HCT116 (cell line): Measurements from ENCODE around the gene MMEL1. TPM values are rescaled to one million over a fixed set of nuclear protein-coding genes. Genes with fewer than 3 reads are reported as not detected.

Source experiments
- ATAC-seq: fragments of 200-7000 bp; cut with Tn5 transposase; 2 replicates; pipeline ENCODE4 v1.9.1; 2020; ENCODE audit warnings: mild to moderate bottlenecking, moderate library complexity
- BruUV-seq: library from RNA; stranded (reverse); fragments of 400-500 nt; replicated peaks from 2 replicates; lab custom pipeline; 2021; lab: Mats Ljungman, UMichigan
- CTCF ChIA-PET: fragments of 300-600 bp; sonication (Branson Sonifier 250); formaldehyde crosslinking; loops from one replicate; lab custom pipeline; 2021; ENCODE audit warnings: antibody characterized with exemption; lab: Charles Lee
- POLR2A ChIA-PET: fragments of 300-600, 350-600 bp; sonication (Branson Sonifier 250); formaldehyde crosslinking; loops from one replicate; lab custom pipeline; 2021; ENCODE audit warnings: antibody characterized with exemption; lab: Charles Lee
- RAD21 ChIA-PET, 2 experiments: fragments of 300-600 bp; sonication (Branson Sonifier 250); formaldehyde crosslinking; loops; one replicate each; lab custom pipeline; 2023; ENCODE audit warnings: low total read pairs in 2 of 2; ENCODE audit not compliant: uncharacterized antibody in 2 of 2, unreplicated experiment in 2 of 2, low non-redundant PET in 1 of 2; lab: Charles Lee
- DNase-seq: peaks from one replicate; pipeline ENCODE4 v3.0.0-alpha.2; 2010; ENCODE audit warnings: low read depth, low spot score
- H2AFZ ChIP-seq: fragments of 200-600 bp; shearing (Covaris generic), sonication (generic); 2 replicates; pipeline ENCODE4 v1.6.1; 2017; ENCODE audit warnings: low read depth, mixed run types, mixed read lengths, antibody characterized with exemption, low read length; ENCODE audit not compliant: poor library complexity, severe bottlenecking
- H3K27ac ChIP-seq: 2 replicates; pipeline ENCODE4 v1.5.1; 2012; ENCODE audit warnings: low read depth, low read length
- H3K27me3 ChIP-seq: fragments of 200-600 bp; sonication (generic); 2 replicates; pipeline ENCODE4 v1.6.1; 2016; ENCODE audit warnings: mixed run types, low read length, mixed read lengths; ENCODE audit not compliant: insufficient read depth
- H3K36me3 ChIP-seq, 2 experiments: fragments of 200-500 bp in 1 of 2; fragments of 200-600 bp in 1 of 2; sonication (Bioruptor generic) in 1 of 2; sonication (generic) in 1 of 2; 2 replicates each; pipeline versions ENCODE4 v1.5.1 to v1.6.1; 2014 to 2016; ENCODE audit warnings: low read length in 2 of 2, inconsistent platforms in 1 of 2, mixed read lengths in 1 of 2, mixed run types in 1 of 2; ENCODE audit not compliant: insufficient read depth in 2 of 2, control insufficient read depth in 1 of 2
- H3K4me1 ChIP-seq, 2 experiments: fragments of 200-600 bp in 1 of 2; sonication (generic) in 1 of 2; 2 replicates each; pipeline versions ENCODE4 v1.5.1 to v1.6.1; 2012 to 2017; ENCODE audit warnings: low read length in 2 of 2, inconsistent platforms in 1 of 2, mild to moderate bottlenecking in 1 of 2, mixed read lengths in 1 of 2, mixed run types in 1 of 2, moderate library complexity in 1 of 2; ENCODE audit not compliant: insufficient read depth in 2 of 2, control insufficient read depth in 1 of 2
- H3K4me2 ChIP-seq: fragments of 200-600 bp; sonication (generic); 2 replicates; pipeline ENCODE4 v1.6.1; 2017; ENCODE audit warnings: mixed run types, low read length, mixed read lengths
- H3K4me3 ChIP-seq, 2 experiments: fragments of 200-600 bp in 1 of 2; sonication (generic) in 1 of 2; replicated peaks in 1 of 2; 2 replicates each; pipeline ENCODE4 v1.5.1; 2011 to 2016; ENCODE audit warnings: low read length in 2 of 2, control low read depth in 1 of 2, low read depth in 1 of 2, mild to moderate bottlenecking in 1 of 2, mixed read lengths in 1 of 2, mixed run types in 1 of 2
- H3K79me2 ChIP-seq: fragments of 200-600 bp; sonication (generic); 2 replicates; pipeline ENCODE4 v1.6.1; 2017; ENCODE audit warnings: mild to moderate bottlenecking, mixed run types, low read length, moderate library complexity, mixed read lengths; ENCODE audit not compliant: insufficient read depth
- H3K9ac ChIP-seq: fragments of 200-600 bp; sonication (generic); 2 replicates; pipeline ENCODE4 v1.6.1; 2016; ENCODE audit warnings: low read length, mixed read lengths
- H3K9me2 ChIP-seq: fragments of 200-600 bp; sonication (generic), shearing (Covaris generic); 2 replicates; pipeline ENCODE4 v1.6.1; 2017; ENCODE audit warnings: mixed run types, mild to moderate bottlenecking, moderate library complexity; ENCODE audit not compliant: insufficient read depth
- H3K9me3 ChIP-seq, 2 experiments: fragments of 200-500 bp in 1 of 2; fragments of 200-600 bp in 1 of 2; sonication (Bioruptor generic) in 1 of 2; sonication (generic) in 1 of 2; 2 replicates each; pipeline ENCODE4 v1.6.1; 2014 to 2017; ENCODE audit warnings: low read length in 2 of 2, mixed read lengths in 2 of 2, inconsistent platforms in 1 of 2, low read depth in 1 of 2, mild to moderate bottlenecking in 1 of 2, mixed run types in 1 of 2, moderate library complexity in 1 of 2; ENCODE audit not compliant: control insufficient read depth in 1 of 2, insufficient read depth in 1 of 2
- H4K20me1 ChIP-seq: fragments of 200-600 bp; sonication (generic), shearing (Covaris generic); 2 replicates; pipeline ENCODE4 v1.6.1; 2017; ENCODE audit warnings: mixed run types, mild to moderate bottlenecking, moderate library complexity; ENCODE audit not compliant: insufficient read depth
- RAD21 ChIP-seq: IDR thresholded peaks from 2 replicates; pipeline ENCODE4 v1.6.1; 2012; ENCODE audit warnings: low read depth, mild to moderate bottlenecking
- SP1 ChIP-seq: IDR thresholded peaks from 2 replicates; pipeline ENCODE4 v1.6.1; 2012; ENCODE audit warnings: low read depth
- ZFX ChIP-seq: fragments of 450-650 bp; IDR thresholded peaks from 2 replicates; pipeline ENCODE4 v1.6.1; 2017
- intact Hi-C: fragments of 100-400 bp; cut with micrococcal nuclease; formaldehyde crosslinking; loops from 2 replicates; pipeline ENCODE4 v1.10.0; 2022
- total RNA-seq: library from RNA; stranded (reverse); gene quantifications from one replicate; pipeline ENCODE4 v1.2.1, GENCODE V29; 2021; ENCODE audit not compliant: unreplicated experiment
- TF ChIP-seq, protein P1 (sequence below): IDR thresholded peaks from 2 replicates; pipeline ENCODE4 v1.6.1; 2012; ENCODE audit warnings: low read depth
- TF ChIP-seq, protein P2 (sequence below): IDR thresholded peaks from 2 replicates; pipeline ENCODE4 v1.6.1; 2012

Gene MMEL1
- total RNA-seq, 1 experiment from 2014 or later: 2.7 TPM

DNA sequence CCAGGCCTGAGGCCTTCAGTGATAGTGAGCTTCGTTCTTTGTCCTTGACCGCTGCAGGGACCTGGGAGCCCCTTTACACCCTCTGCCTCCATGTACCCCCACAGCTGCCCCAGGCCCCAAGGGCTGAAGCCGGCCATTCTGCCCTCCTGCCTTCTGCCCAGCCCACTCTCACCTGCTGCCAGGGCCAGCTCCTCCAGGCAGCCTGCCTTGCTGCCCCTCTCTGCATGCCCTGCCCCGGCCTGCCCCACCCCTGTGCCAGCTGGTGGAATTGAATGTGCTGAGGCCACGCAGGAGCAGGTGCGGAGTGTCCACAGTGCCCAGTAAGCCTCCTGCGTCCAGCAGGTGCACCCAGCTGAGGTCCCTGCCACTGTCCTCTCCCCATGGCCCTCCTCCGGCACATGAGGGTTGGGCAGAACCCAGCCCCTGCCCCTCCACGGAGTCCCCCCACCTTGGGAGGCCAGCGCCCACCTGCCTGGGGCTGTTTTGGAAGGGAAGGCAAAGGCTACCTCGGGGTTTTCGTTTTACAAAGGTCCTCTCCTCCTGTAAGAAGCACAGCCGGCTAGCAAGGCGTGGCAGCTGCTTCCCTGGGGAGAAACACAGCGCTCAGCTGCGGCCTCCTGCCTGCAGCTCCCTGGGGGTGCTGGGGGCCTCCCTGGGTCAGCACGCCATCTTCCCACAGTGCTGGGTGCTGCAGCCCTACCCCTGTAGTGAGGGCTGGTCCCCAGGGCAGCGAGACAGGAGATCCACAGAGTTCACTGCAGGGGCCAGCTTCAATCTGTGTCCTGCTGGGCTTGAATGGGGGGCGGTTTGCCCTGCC is 21.0 kb downstream of the MMEL1 start (continued):
- TF ChIP-seq, protein P1, sequence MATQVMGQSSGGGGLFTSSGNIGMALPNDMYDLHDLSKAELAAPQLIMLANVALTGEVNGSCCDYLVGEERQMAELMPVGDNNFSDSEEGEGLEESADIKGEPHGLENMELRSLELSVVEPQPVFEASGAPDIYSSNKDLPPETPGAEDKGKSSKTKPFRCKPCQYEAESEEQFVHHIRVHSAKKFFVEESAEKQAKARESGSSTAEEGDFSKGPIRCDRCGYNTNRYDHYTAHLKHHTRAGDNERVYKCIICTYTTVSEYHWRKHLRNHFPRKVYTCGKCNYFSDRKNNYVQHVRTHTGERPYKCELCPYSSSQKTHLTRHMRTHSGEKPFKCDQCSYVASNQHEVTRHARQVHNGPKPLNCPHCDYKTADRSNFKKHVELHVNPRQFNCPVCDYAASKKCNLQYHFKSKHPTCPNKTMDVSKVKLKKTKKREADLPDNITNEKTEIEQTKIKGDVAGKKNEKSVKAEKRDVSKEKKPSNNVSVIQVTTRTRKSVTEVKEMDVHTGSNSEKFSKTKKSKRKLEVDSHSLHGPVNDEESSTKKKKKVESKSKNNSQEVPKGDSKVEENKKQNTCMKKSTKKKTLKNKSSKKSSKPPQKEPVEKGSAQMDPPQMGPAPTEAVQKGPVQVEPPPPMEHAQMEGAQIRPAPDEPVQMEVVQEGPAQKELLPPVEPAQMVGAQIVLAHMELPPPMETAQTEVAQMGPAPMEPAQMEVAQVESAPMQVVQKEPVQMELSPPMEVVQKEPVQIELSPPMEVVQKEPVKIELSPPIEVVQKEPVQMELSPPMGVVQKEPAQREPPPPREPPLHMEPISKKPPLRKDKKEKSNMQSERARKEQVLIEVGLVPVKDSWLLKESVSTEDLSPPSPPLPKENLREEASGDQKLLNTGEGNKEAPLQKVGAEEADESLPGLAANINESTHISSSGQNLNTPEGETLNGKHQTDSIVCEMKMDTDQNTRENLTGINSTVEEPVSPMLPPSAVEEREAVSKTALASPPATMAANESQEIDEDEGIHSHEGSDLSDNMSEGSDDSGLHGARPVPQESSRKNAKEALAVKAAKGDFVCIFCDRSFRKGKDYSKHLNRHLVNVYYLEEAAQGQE: no peak
- TF ChIP-seq, all 23 proteins: peak for 0

DNA sequence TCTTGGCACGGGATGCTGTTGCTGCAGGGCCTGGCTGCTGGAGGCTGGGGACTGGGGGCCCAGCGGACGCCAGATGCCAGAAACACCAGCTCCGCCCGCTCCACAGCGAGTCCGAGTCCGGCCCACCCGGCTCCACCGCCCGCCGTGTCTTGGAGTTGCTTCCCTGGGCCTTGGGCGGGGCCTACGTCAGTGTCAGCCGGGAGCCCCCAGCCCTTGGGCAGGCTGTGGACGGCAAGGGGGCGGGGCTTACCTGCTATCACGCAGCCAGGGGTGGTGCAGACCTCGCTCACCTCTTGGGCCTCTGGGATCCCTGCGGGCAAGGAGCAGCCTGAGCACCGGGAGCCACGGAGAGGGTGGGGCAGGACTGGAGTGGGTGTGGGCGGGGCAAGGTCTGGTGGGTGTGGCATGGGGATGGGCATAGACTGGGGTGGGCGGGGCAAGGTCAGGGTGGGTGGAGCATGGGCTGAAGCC is 21.8 kb downstream of the MMEL1 start:
- H3K4me1 ChIP-seq: peaks cover 11 to 16% of the 10 kb centered on the region in 2 experiments
- H3K9ac ChIP-seq: peak overlapping the region; percentile 27; the same call in 1 of the 2 replicates
- no peaks in the 10 kb centered on the region for H3K79me2 ChIP-seq
- H4K20me1 ChIP-seq: no peaks in the 10 kb centered on the region
- no peaks in the 10 kb centered on the region for H3K9me2 ChIP-seq
- H3K27ac ChIP-seq: no peak overlapping the region; the same call in 1 of the 2 replicates
- intact Hi-C loops: no loop called here
- ATAC-seq (peak; percentile 95), DNase-seq (peak; percentile 62)
- H2AFZ ChIP-seq: peak overlapping the region; percentile 67
- RAD21 ChIA-PET: no interaction called here
- H3K4me3 ChIP-seq: peak overlapping the region; percentile 36 to 56
- no TSS peak for BruUV-seq
- H3K9me3 ChIP-seq: peaks cover 0 to 8% of the 10 kb centered on the region in 2 experiments; a peak in 2 of 4 replicates
- TF ChIP-seq ZFX (no peak), SP1 (peak; percentile 47; the same call in 1 of the 2 replicates), RAD21 (no peak)
- TF ChIP-seq, protein P1: no peak
- TF ChIP-seq, protein P2, sequence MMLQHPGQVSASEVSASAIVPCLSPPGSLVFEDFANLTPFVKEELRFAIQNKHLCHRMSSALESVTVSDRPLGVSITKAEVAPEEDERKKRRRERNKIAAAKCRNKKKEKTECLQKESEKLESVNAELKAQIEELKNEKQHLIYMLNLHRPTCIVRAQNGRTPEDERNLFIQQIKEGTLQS: no peak
- H3K4me2 ChIP-seq: peak overlapping the region; percentile 84
- POLR2A ChIA-PET: no interaction called here
- no peaks in the 10 kb centered on the region; the same call in 1 of the 2 replicates for H3K27me3 ChIP-seq
- no peaks in the 10 kb centered on the region for H3K36me3 ChIP-seq
- CTCF ChIA-PET: no interaction called here
